IPS-18a (cell line): ENCODE results near the gene FUBP1.
"Not testable (repeated sequence)": the region's sequence is repeated elsewhere in the genome, so short reads cannot be mapped to it uniquely, and the experiment has no call there.

Experiments
- H3K27ac ChIP-seq: one replicate; pipeline ENCODE4 v1.5.1; 2013; ENCODE audit warnings: low read length
- H3K27me3 ChIP-seq: one replicate; pipeline ENCODE4 v1.6.1; 2013; ENCODE audit warnings: mild to moderate bottlenecking, low read length; ENCODE audit not compliant: control insufficient read depth, insufficient read depth
- H3K36me3 ChIP-seq: one replicate; pipeline ENCODE4 v1.6.1; 2013; ENCODE audit warnings: low read depth, low read length; ENCODE audit not compliant: control insufficient read depth
- H3K4me1 ChIP-seq: one replicate; pipeline ENCODE4 v1.6.1; 2013; ENCODE audit warnings: low read depth, low read length; ENCODE audit not compliant: control insufficient read depth
- H3K4me3 ChIP-seq: one replicate; pipeline ENCODE4 v1.5.1; 2013; ENCODE audit warnings: low read length
- H3K9ac ChIP-seq: one replicate; pipeline ENCODE4 v1.6.1; 2013; ENCODE audit warnings: mild to moderate bottlenecking, low read length, moderate library complexity
- H3K9me3 ChIP-seq: one replicate; pipeline ENCODE4 v1.6.1; 2013; ENCODE audit warnings: low read depth, low read length; ENCODE audit not compliant: control insufficient read depth

The FUBP1 gene

GRCh38 chr1:77938651-77939050 is 40.2 kb downstream of the FUBP1 start:
- Histone ChIP-seq H3K4me1 (no peaks in the 10 kb centered on the region), H3K27ac (no peak overlapping the region), H3K4me3 (no peak overlapping the region), H3K9me3 (no peaks in the 10 kb centered on the region), H3K36me3 (peaks cover 9% of the 10 kb centered on the region), H3K9ac (no peak overlapping the region), H3K27me3 (no peaks in the 10 kb centered on the region)

DNA sequence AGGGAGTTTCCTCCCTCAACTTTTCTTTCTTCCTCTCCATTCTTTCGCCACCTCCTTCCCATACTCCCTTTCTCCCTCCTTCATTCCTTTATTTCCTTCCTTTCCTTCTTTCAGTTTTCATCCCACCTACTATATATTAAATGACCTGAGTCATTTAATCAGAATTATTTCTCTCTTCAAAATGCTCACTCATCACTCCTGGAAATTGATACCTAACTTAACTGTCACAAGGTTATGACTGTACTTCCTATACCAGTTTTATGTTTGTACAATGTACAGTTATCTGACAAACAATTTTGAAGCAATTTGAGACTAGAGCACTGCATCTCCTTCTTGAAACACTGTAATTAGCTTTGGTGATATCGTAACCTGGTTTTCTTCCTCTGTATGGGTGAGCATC is 49.1 kb downstream of the FUBP1 start:
- H3K9me3 ChIP-seq = no peaks in the 10 kb centered on the region
- no peaks in the 10 kb centered on the region for H3K4me1 ChIP-seq
- no peak overlapping the region for H3K9ac ChIP-seq
- no peaks in the 10 kb centered on the region for H3K36me3 ChIP-seq
- H3K27me3 ChIP-seq = no peaks in the 10 kb centered on the region
- H3K4me3 ChIP-seq = no peak overlapping the region
- H3K27ac ChIP-seq = no peak overlapping the region

- no peak overlapping the region for H3K27ac ChIP-seq
- no peaks in the 10 kb centered on the region for H3K9me3 ChIP-seq
- no peaks in the 10 kb centered on the region for H3K4me1 ChIP-seq
- H3K9ac ChIP-seq = no peak overlapping the region
- H3K36me3 ChIP-seq = no peaks in the 10 kb centered on the region
- no peaks in the 10 kb centered on the region for H3K27me3 ChIP-seq
- no peak overlapping the region for H3K4me3 ChIP-seq
Observed at GRCh38 chr1:77927414-77927813, 51.5 kb downstream of the FUBP1 start.

GRCh38 chr1:77926561-77927357 is 52.1 kb downstream of the FUBP1 start:
- Histone ChIP-seq H3K4me1 (no peaks in the 10 kb centered on the region), H3K27ac (no peak overlapping the region), H3K27me3 (no peaks in the 10 kb centered on the region), H3K9ac (no peak overlapping the region), H3K36me3 (no peaks in the 10 kb centered on the region), H3K4me3 (no peak overlapping the region), H3K9me3 (no peaks in the 10 kb centered on the region)

DNA sequence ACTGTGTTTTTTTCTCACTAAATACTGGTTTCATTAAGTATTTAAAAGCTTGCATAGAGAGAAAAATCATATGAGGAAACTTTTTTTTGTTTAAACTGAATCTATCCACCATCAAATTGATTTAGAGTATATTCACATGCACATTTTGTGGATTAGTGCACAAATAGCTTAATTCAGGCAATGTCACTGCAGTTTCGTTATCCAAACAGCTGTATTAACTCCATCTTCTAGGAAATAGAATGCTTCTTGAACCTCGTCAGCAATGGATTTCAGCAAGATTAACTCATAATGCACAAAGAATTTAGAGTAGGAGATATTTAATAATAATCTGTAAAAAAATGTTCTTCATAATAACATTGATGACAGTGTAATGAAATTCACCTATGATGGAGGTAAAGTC is 52.9 kb downstream of the FUBP1 start:
- no peak overlapping the region for H3K4me3 ChIP-seq
- no peaks in the 10 kb centered on the region for H3K36me3 ChIP-seq
- H3K9me3 ChIP-seq = no peaks in the 10 kb centered on the region
- no peaks in the 10 kb centered on the region for H3K4me1 ChIP-seq
- H3K27me3 ChIP-seq = no peaks in the 10 kb centered on the region
- no peak overlapping the region for H3K9ac ChIP-seq
- H3K27ac ChIP-seq = no peak overlapping the region

GRCh38 chr1:77925518-77925917 is 53.4 kb downstream of the FUBP1 start:
- Histone ChIP-seq H3K36me3 (no peaks in the 10 kb centered on the region), H3K9me3 (no peaks in the 10 kb centered on the region), H3K4me3 (no peak overlapping the region), H3K27me3 (no peaks in the 10 kb centered on the region), H3K9ac (no peak overlapping the region), H3K27ac (no peak overlapping the region), H3K4me1 (no peaks in the 10 kb centered on the region)

DNA sequence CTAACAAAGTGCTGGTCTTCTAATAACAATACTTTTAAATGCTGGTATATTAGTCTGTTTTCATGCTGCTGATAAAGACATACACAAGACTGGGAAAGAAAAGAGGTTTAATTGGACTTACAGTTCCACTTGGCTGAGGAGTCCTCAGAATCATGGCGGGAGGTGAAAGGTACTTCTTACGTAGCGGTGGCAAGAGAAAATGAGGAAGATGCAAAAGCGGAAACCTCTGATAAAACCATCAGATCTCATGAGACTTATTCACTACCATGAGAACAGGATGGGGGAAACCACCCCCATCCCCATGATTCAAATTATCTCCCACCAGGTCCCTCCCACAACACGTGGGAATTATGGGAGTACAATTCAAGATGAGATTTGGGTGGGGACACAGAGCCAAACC is 60.0 kb downstream of the FUBP1 start:
- H3K27ac ChIP-seq, H3K9ac ChIP-seq, H3K36me3 ChIP-seq: not testable (repeated sequence)

GRCh38 chr1:77910116-77910515 is 68.8 kb downstream of the FUBP1 start:
- H3K36me3 ChIP-seq = no peaks in the 10 kb centered on the region

More for the DNA sequence above, 60.0 kb downstream of the FUBP1 start:
- not testable (repeated sequence) for H3K4me3 ChIP-seq, H3K9me3 ChIP-seq, H3K4me1 ChIP-seq, H3K27me3 ChIP-seq

DNA sequence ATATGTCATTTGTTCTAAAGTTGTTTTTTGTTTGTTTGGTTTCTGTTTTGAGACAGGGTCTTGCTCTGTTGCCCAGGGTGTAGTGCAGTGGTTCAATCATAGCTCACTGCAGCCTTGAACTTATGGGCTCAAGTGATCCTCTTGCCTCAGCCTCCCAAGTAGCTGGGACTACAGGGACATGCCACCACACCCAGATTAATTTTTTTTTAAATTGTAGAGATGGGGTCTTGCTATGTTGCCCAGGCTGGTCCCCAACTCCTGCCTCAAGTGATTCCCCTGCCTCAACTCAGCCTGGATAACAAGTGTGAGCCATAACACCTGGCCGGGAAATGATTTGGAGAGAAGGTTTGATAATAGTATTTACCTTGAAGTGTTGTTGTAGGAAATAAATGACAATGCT is 72.2 kb downstream of the FUBP1 start:
- Histone ChIP-seq H3K9ac (no peak overlapping the region), H3K9me3 (no peaks in the 10 kb centered on the region), H3K36me3 (no peaks in the 10 kb centered on the region), H3K27ac (no peak overlapping the region), H3K27me3 (no peaks in the 10 kb centered on the region), H3K4me1 (no peaks in the 10 kb centered on the region), H3K4me3 (no peak overlapping the region)

More at GRCh38 chr1:77910116-77910515, 68.8 kb downstream of the FUBP1 start:
- Histone ChIP-seq H3K4me3 (no peak overlapping the region), H3K27me3 (no peaks in the 10 kb centered on the region), H3K9ac (no peak overlapping the region), H3K9me3 (no peaks in the 10 kb centered on the region), H3K27ac (no peak overlapping the region), H3K4me1 (no peaks in the 10 kb centered on the region)

GRCh38 chr1:77906019-77906545 is 72.8 kb downstream of the FUBP1 start:
- no peaks in the 10 kb centered on the region for H3K9me3 ChIP-seq
- no peak overlapping the region for H3K9ac ChIP-seq
- H3K4me1 ChIP-seq = no peaks in the 10 kb centered on the region
- no peaks in the 10 kb centered on the region for H3K36me3 ChIP-seq
- no peak overlapping the region for H3K27ac ChIP-seq
- H3K4me3 ChIP-seq = no peak overlapping the region
- H3K27me3 ChIP-seq = no peaks in the 10 kb centered on the region

GRCh38 chr1:77905603-77906002 is 73.3 kb downstream of the FUBP1 start:
- Histone ChIP-seq H3K36me3 (no peaks in the 10 kb centered on the region), H3K4me3 (no peak overlapping the region), H3K9me3 (no peaks in the 10 kb centered on the region), H3K27me3 (no peaks in the 10 kb centered on the region), H3K9ac (no peak overlapping the region), H3K27ac (no peak overlapping the region), H3K4me1 (no peaks in the 10 kb centered on the region)

- Histone ChIP-seq H3K9ac (no peak overlapping the region), H3K27me3 (no peaks in the 10 kb centered on the region), H3K4me3 (no peak overlapping the region), H3K9me3 (no peaks in the 10 kb centered on the region), H3K27ac (no peak overlapping the region), H3K36me3 (no peaks in the 10 kb centered on the region), H3K4me1 (no peaks in the 10 kb centered on the region)
Observed at GRCh38 chr1:77900687-77901293, 78.1 kb downstream of the FUBP1 start.
